GM18870 (cell line): Measurements from ENCODE around the gene TBC1D2B.
"Not testable (repeated sequence)": the region's sequence is repeated elsewhere in the genome, so short reads cannot be mapped to it uniquely, and the experiment has no call there.

Experiments used
- ATAC-seq: cut with Tn5 transposase; IDR thresholded peaks from one replicate; pipeline ENCODE4 v1.9.1; 2021; ENCODE audit warnings: moderate library complexity; ENCODE audit not compliant: unreplicated experiment

TBC1D2B gene

DNA sequence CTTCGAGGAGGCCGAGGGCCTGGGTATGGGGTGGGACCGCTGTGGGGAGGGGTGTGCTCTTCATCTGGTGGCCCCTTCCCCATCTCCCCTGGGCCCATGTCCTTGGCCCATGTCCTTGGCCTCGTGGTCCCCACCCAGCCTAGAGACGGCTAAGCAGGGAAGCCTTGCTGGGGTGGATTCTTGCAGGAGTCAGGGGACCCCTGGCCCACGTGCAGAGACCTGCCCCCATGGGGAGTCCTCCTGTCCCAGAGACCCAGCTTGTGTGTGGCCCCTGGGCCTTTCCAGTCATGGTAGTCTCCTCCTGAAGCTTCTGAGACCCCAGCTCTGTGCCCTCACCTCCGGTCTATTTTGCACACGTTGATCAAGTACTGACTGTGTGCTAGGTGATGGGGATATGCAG, 97.4 kb downstream of the TBC1D2B start:
- no peak for ATAC-seq

DNA sequence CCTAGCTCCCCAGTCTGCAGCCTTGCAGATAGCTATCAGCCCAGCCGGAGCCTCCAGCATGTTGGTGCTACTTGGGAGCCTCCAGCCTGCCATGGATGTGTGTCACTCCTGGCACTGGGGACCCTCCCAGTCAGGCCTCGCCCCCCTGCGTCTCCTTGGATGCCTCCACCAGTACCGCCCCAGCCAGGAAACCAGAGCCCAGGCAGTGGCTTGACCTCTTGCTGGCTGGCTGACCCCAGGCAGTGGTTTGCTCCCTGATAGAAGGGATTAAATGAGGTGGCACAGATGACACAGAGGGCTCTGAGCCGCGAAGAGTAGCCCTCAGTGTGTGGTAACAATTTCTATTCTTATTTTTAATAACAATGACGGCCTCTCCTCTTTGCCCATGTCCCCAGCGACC, 98.4 kb downstream of the TBC1D2B start:
- ATAC-seq, result not testable (repeated sequence)

DNA sequence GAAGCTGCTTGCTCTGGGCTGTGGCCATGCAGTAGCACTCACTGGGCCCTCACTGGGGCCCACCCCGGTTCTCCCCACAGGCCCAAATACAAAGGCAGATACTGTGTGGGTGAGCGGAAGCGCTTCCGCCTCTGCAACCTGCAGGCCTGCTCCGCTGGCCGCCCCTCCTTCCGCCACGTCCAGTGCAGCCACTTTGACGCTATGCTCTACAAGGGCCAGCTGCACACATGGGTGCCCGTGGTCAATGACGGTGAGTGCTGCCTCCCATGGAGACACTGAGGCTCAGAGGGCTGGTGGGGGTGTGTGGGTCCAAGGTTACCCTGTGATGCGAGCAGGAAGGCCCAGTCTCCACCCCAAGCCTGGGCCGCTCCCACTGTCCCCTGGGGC, 98.8 kb downstream of the TBC1D2B start:
- ATAC-seq, result not testable (repeated sequence)

DNA sequence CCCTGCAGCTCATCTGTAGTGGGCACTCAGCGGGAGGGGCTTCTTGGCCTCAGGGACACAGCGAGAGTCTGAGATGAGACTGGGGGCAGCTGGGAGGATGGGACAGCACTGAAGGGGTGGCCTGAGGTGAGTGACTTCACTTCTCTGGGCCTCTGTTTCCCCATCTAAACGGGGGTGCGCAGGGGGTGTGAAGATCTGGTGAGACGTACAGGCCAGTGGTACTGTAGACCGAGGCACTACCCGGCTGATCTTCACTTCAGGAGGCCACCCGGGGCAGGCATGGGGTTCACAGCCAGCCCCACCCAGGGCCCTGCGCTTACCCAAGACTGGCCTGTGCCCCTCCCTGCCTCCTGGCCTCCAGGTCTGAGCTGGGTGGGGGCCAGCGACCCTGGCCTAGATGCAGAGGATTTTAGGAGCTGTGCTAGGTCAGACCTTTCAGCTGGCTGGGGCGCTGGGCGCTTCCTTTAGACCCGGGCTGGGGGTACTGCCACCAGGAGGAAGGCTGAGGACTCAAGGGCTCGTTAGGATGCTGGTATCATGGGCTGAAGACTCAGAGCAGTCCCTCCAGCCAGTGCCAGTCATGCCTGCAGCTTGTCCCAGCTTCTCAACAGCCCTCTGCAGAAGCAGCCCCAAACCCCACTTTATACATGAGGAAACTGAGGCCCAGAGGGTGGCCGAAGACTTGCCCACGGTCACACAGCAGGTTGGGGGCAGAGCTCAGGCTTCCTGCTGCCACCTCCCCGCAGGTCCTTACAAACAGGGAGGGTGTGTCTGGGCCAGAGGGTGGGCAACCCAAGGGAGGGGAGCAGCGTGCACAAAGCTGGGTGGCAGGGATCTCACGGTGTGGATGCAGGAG, 99.4 kb downstream of the TBC1D2B start:
- not testable (repeated sequence) for ATAC-seq

DNA sequence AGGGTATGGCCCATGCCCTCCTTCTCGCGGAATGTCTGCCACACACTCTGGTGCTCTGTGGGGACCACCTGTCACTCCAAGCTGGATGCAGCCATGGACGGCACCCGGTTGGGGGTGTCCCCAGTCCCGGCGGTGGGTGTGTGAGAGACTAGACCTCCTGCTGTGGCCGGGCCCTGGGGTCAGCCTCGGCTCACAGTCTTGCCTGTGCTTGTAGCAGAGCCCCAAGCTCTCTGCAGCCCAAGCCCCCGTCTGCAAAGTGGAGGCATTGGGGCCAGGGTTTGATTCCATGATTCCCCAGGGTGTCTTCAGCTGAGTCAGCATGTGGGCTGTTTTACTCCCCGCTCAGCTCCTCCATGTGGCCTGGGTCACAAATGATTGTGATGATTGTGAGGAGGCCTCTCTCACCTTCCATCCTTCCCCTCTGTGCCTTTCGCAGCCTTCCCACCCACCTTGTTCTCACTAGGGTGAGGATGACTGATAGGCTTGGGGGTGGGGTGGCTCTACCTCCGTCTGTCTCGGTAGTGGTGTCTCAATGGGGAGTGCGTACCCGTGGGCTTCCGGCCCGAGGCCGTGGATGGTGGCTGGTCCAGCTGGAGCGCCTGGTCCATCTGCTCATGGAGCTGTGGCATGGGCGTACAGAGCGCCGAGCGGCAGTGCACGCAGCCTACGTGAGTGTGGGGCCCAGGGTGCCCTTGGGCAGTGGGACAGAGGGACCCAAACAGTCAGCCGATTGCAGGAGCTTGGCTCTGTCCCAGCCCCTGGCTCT, 100.6 kb downstream of the TBC1D2B start:
- ATAC-seq, result not testable (repeated sequence)

DNA sequence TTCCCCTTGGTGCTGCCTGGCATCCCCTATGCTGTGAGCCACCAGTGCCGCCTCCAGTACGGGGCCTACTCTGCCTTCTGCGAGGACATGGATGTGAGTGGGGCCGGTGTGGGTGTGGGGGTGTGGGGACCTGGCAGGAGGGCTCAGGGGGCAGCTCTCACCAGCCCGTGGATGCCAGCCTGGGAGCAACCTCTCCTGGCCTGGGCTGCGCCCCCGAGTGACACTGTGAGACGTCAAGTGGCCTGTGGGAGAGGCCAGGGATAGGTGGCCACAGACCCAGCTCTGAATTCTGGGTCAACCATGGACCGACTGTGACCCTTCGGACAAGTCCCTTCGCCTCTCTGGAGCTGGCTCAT, 101.4 kb downstream of the TBC1D2B start:
- ATAC-seq, result not testable (repeated sequence)

DNA sequence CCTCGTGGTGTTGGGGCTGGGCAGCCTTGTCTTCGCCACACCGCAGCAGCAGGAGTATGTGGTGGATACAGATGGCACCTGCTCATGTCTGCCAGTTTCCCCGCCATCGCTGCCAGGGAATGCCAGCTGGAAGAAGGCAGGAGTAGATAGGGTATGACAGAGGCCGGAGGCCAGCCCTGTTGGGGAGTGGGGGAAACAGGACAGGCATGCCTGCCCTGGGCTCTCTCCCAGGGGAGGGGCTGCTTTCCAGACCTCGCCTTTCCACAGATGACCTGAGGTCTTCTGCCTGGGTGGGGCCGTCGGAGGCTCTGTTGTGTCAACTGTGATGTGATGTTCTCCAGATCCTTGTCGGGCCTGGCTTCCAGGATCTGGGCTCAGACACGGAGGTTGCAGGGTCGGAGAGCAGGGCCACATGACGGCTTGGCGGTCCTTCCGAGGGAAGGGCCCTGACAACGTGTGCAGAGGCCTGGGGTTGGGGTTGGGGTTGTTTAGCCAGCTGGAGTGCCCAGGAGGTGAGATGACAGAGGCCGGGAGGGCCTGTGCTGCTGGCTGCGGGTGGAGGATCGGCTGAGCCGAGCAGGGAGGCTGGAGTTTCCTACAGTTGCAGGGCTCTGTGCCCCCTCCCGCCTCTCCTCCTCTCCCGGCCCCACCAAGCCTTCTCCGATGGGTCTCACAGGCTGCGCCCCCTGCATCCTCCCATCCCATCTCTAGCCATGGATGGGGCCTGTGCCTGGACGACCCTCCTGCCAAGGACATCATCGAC, 102.0 kb downstream of the TBC1D2B start:
- no peak for ATAC-seq

DNA sequence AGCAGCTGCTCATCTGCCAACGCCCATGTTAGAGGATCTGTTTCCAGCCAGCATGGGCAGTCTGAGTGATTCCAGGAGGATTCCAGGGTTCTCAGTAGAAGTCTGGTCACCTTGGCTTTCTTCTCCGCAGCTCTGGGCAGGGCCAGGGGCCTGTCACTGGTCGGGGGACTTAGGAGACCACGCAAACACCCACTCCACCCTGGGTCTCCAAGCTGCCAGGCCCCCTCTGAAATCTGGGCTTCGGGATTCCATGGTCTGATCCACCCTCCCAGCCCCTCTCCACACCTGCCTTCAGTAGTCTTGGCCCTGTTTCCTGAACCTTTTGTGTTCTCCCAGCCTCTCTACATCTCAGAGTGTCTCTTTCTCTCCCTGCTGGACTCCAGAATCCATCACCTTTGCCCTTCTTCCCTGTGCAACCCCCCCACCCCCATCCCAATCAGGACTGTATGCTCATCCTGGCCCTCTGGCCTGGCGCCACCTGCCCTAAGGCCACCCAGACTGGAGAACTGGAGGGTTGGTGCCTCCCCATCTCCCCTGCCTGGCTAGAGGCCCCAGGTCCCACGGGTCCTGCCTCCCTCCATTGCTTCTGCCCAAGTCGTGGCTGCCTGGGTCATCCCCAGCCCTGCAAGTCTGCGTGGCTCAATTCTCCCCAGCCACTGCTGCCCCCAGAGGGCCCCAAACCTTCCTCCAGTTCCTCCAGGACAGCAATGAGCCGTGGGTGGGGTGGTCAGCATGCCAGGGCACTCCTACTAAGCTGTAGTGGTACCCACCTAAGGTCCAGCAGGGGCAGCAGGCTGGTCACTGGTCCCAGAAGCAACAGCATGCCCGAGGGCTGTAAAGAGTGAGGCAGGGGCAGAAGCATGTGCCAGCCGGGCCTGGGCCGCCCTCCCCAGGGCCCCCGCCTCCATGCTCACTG, 102.8 kb downstream of the TBC1D2B start:
- ATAC-seq, result no peak

DNA sequence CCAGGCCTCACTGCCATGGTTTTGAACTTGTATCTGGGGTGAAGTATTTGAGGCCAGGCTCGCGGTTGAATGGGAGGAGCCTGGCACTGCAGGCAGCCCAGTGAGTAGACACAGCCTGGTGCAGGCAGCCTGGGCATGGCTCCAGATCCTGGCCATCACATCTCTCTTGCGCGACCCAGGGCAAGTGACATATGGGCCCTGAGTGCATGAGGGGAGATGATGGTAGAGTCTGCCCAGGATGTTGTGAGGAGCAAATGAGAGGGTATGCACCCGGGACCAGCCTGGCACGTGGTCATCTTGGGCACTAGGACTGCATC, 103.5 kb downstream of the TBC1D2B start:
- ATAC-seq, result no peak

DNA sequence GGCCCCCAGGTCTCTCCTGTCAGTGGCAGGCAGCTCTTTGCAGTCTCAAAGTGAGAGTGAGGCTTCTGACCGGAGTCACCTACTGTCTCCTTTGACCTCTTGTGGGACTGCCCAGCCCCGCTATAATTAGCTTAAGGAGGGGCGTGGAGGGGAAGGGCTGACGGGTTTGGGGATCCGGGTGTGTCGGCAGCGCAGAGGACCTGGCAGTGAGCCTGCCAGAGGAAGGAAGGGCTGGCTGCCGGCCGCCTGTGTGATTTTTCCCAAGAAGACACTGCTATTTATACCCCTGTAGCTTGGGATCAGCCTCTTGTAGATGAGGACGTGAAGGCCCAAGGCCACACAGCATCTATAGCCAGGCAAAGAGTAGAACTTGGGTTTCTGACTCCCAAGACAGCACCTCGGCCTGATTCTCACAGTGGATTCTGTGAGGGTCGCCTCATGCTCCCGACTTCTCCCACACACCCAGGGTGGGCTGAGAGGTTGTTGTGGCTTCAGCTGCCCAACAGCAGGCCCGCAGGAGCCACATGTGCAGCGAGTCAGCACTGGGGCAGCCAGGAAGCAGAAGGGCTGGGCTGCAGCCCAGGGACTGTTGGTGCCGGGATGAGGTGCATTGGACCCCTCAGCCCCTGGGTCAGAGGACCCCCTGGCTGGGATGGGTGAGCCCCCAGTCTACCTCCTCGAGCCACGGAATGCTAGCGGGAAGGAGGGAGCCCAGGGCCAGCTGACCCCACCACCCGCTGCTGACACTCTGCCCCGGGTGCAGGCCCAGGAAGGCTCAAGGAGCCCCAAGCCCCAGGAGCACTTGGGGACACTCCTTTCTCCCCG, 104.0 kb downstream of the TBC1D2B start:
- ATAC-seq, result not testable (repeated sequence)

DNA sequence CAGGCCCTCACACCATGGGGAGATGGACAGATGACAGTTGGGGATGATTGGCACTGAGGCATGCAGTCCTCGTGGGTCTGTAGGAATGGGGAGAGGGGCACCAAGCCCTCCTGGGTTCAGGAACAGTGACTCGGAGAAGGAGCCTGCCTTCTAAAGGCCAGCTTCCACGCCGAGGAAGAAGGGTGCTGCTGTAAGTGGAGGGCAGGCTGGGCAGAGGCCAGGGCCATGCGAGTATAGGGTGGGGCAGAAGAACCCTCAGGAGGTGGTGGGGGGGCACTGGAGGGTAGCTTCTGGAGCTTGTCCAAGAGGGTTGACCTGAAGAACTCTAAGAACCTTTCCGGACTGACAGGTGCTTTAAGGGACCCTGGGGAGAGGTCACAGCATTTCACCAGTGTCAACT, 104.8 kb downstream of the TBC1D2B start:
- ATAC-seq, result not testable (repeated sequence)

DNA sequence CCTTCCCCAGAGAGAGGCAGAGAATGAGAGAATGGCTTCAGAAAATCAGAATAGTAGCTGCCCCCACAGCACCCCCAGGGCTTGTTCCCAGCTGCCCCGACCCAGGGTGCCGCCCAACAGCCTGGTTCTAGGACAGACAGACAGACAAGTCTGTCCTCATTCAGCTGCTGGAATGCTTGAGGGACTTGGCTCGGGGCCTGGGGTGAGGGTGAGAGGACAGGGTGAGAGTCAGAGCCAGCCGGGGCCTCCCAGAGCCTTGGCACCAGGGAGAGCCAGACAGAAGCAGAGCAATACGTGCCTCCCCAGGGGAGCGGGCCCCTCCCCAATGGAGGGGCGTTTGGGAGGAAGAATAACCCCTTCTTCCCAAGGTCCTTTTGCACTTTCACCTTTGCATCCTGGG, 105.6 kb downstream of the TBC1D2B start:
- not testable (repeated sequence) for ATAC-seq

DNA sequence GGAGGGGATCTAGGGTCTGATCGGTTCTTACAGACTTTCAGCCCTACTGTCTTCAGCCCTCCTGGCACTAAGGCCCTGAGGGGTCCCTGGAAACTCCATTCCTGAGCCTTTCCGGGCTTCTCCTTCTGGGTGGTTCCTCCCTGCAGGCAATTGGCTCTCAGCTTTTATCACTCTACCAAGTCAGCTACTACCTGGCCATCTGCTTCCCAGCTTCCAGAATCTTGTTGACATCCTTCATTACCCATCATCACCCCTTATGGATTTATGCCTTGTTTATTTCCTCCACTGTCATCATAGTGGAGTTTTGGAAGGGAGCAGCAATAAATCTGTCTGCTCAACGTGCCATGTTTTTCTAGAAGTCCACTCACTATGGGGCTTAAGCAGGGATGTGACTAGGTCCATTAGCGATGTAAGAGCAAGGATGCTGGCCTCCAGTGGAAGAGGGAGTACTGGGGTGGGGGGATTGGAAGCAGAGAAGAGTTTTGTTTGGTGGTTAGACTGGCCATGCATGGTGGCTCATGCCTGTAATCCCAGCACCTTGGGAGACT, 106.6 kb downstream of the TBC1D2B start:
- not testable (repeated sequence) for ATAC-seq

DNA sequence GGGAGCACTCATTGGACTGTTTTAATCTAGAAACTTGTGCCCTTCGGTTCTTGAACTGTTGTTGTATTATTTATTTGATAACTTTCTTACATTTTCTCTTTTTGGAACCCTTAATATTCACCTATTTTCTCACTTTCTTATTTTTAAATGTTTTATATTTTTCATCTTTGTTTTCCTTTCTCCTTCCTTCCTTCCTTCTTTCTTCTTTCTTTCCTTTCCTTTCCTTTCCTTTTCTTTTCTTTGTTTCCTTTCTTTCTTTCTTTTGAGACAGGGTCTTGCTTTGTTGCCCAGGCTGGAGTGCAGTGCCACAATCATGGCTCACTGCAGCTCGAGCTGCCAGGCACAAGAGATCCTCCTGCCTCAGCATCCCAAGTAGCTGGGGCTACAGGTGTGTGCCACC, 108.5 kb downstream of the TBC1D2B start:
- ATAC-seq, result no peak

DNA sequence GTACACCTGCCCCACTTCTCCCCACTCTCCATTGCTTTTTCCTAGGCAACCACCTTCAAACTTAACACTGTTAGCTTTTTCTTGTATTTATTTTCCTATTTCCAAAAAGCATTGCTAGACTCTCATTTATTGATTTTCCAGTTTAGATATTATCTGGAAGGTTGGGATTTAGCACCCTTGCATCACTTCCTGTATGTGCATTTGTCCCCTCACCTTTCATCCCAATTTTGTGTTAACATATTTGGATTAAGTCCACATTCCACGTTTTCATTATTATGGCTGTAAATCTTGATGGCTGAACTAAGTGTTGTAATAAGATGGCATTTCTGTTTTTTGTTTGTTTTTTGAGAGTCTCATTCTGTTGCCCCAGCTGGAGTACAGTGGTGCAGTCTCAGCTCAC, 109.7 kb downstream of the TBC1D2B start:
- no peak for ATAC-seq

DNA sequence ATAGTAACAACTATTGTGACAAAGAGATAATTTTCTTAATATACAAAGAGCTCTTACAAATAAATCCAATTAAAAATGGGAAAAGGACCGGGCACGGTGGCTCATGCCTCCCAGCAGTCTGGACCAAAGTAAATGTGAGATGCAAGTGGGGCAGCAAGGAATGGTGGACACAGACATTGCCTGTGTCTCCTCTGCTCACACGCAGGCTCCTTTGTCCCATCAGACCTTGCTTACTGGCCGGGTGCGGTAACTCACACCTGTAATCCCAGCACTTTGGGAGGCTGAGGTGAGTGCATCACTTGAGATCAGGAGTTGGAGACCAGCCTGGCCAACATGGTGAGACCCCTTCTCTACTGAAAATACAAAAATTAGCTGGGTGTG, 110.3 kb downstream of the TBC1D2B start:
- ATAC-seq, result not testable (repeated sequence)

DNA sequence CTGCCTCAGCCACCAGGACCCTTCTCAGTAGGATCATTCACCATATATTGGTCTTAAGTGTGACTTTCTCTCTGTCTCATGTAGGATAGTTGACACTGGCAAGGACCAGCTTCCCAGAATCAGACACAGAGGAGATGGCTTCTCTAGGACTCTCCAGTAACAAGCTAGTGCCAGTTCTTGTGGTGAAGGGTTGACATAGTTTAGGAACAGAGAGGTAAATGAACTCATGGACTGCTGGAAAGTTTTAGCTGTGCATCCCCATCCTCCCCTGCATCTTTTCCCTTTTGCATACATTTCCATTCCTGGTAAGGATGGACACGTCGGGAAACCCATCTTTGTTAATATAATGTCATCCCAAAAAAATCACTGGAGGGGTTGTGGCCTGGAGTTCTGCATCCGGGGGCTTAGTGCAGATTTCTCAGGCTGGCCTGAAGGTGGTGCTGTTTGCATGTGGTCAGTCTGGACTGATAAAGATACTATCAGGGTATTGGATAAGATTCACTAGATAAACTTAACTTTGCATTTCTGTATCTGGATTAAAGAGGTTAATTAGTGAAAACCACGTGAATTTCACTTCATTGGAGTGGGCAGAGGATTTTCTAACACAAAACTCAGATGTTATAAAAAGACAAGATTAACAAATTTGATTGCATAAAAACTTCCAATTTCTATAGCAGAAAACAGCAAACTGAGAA, 110.8 kb downstream of the TBC1D2B start:
- ATAC-seq, result no peak

DNA sequence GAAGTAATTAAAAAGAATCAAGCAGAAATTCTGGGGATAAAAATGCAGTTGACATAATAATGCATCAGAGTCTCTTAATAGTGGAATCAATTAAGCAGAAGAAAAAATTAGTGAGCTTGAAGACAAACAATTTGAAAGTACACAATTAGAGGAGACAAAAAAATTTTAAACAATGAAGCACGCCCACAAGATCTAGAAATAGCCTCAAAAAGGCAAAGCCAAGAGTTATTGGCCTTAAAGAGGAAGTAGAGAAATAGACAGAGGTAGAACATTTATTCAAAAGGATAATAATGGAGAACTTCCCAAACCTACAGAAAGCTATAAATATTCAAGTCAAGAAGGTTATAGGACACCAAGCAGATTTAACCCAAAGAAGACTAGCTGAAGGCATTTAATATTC, 113.3 kb downstream of the TBC1D2B start:
- ATAC-seq, result no peak

DNA sequence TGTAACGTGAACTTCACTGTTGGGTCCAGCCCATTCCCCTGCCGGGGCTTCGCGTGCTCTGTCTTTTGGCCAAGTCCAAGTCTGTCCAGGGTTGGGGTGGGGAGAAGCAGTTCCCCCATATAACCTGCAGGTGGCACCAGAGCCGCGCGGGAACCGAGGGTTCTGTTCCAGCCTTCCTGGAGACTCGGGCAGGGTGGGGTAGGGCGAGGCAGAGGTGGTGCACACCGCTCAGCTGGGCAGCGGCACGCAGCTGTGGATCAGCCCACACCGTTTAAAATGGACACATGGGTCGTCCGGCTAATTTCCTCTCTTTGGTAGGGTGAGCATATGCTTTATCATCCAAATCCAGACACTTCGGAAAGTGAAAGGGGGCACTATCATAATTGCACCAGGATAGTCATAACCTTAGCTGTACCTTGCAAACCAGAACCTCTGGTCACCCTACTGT, 118.1 kb downstream of the TBC1D2B start:
- ATAC-seq, result no peak
